ENCODE data around the gene ZFP90.

The ZFP90 gene

GRCh38 chr16:68499006-68499405 lies 40.1 kb upstream of the ZFP90 start:
- DNase-seq (ENCODE audit: insufficient read length, low spot score): no peak
- TF ChIP-seq SPI1 (IDR thresholded peaks at IDR 0.05; ENCODE audit: low read depth, low read length) (no peak), POLR2AphosphoS5 (IDR thresholded peaks at IDR 0.05; ENCODE audit: low read depth, low read length) (no peak), PAX5 (IDR thresholded peaks at IDR 0.05; ENCODE audit: insufficient read depth, low read length, severe bottlenecking) (no peak), POU2F2 (IDR thresholded peaks at IDR 0.05; ENCODE audit: low read depth, low read length) (no peak), POLR2A (IDR thresholded peaks at IDR 0.05; ENCODE audit: low read depth, low read length) (no peak), TAF1 (IDR thresholded peaks at IDR 0.05; ENCODE audit: low read depth, low read length) (no peak)
- FAIRE-seq: no peak

- FAIRE-seq: no peak
- TF ChIP-seq TAF1 (IDR thresholded peaks at IDR 0.05; ENCODE audit: low read depth, low read length): no peak
- TF ChIP-seq PAX5 (IDR thresholded peaks at IDR 0.05; ENCODE audit: insufficient read depth, low read length, severe bottlenecking): no peak
- TF ChIP-seq SPI1 (IDR thresholded peaks at IDR 0.05; ENCODE audit: low read depth, low read length): no peak
- no peak for TF ChIP-seq POLR2A (IDR thresholded peaks at IDR 0.05; ENCODE audit: low read depth, low read length)
- no peak for TF ChIP-seq POLR2AphosphoS5 (IDR thresholded peaks at IDR 0.05; ENCODE audit: low read depth, low read length)
- no peak for TF ChIP-seq POU2F2 (IDR thresholded peaks at IDR 0.05; ENCODE audit: low read depth, low read length)
- no peak for DNase-seq (ENCODE audit: insufficient read length, low spot score)
Measured at GRCh38 chr16:68503334-68503733, 35.8 kb upstream of the ZFP90 start.

GRCh38 chr16:68504066-68504465 lies 35.0 kb upstream of the ZFP90 start:
- DNase-seq (ENCODE audit: insufficient read length, low spot score): no peak
- no peak for FAIRE-seq
- TF ChIP-seq PAX5 (IDR thresholded peaks at IDR 0.05; ENCODE audit: insufficient read depth, low read length, severe bottlenecking) (no peak), POLR2AphosphoS5 (IDR thresholded peaks at IDR 0.05; ENCODE audit: low read depth, low read length) (no peak), SPI1 (IDR thresholded peaks at IDR 0.05; ENCODE audit: low read depth, low read length) (no peak), TAF1 (IDR thresholded peaks at IDR 0.05; ENCODE audit: low read depth, low read length) (no peak)

- DNase-seq (ENCODE audit: insufficient read length, low spot score): no peak
- no peak for TF ChIP-seq POLR2A (IDR thresholded peaks at IDR 0.05; ENCODE audit: low read depth, low read length)
- TF ChIP-seq POLR2AphosphoS5 (IDR thresholded peaks at IDR 0.05; ENCODE audit: low read depth, low read length): no peak
- no peak for TF ChIP-seq SPI1 (IDR thresholded peaks at IDR 0.05; ENCODE audit: low read depth, low read length)
- no peak for TF ChIP-seq PAX5 (IDR thresholded peaks at IDR 0.05; ENCODE audit: insufficient read depth, low read length, severe bottlenecking)
- no peak for TF ChIP-seq TAF1 (IDR thresholded peaks at IDR 0.05; ENCODE audit: low read depth, low read length)
- no peak for TF ChIP-seq POU2F2 (IDR thresholded peaks at IDR 0.05; ENCODE audit: low read depth, low read length)
- no peak for FAIRE-seq
Measured at GRCh38 chr16:68506331-68507053, 32.6 kb upstream of the ZFP90 start.

GRCh38 chr16:68508013-68508412 lies 31.1 kb upstream of the ZFP90 start:
- no peak for TF ChIP-seq TAF1 (IDR thresholded peaks at IDR 0.05; ENCODE audit: low read depth, low read length)
- TF ChIP-seq POLR2AphosphoS5 (IDR thresholded peaks at IDR 0.05; ENCODE audit: low read depth, low read length): no peak
- FAIRE-seq: no peak
- DNase-seq (ENCODE audit: insufficient read length, low spot score): no peak

GRCh38 chr16:68508641-68509240 lies 30.4 kb upstream of the ZFP90 start:
- no peak for TF ChIP-seq POU2F2 (IDR thresholded peaks at IDR 0.05; ENCODE audit: low read depth, low read length)
- FAIRE-seq: no peak
- DNase-seq (ENCODE audit: insufficient read length, low spot score): no peak

GRCh38 chr16:68509381-68509780 lies 29.7 kb upstream of the ZFP90 start:
- no peak for DNase-seq (ENCODE audit: insufficient read length, low spot score)
- no peak for FAIRE-seq
- no peak for TF ChIP-seq POLR2A (IDR thresholded peaks at IDR 0.05; ENCODE audit: low read depth, low read length)
- no peak for TF ChIP-seq POU2F2 (IDR thresholded peaks at IDR 0.05; ENCODE audit: low read depth, low read length)
- no peak for TF ChIP-seq PAX5 (IDR thresholded peaks at IDR 0.05; ENCODE audit: insufficient read depth, low read length, severe bottlenecking)
- no peak for TF ChIP-seq SPI1 (IDR thresholded peaks at IDR 0.05; ENCODE audit: low read depth, low read length)
- no peak for TF ChIP-seq TAF1 (IDR thresholded peaks at IDR 0.05; ENCODE audit: low read depth, low read length)
- TF ChIP-seq POLR2AphosphoS5 (IDR thresholded peaks at IDR 0.05; ENCODE audit: low read depth, low read length): no peak

GRCh38 chr16:68510775-68511174 lies 28.3 kb upstream of the ZFP90 start:
- peak; percentile 5 for FAIRE-seq

GRCh38 chr16:68512183-68512582 lies 26.9 kb upstream of the ZFP90 start:
- FAIRE-seq: no peak
- no peak for DNase-seq (ENCODE audit: insufficient read length, low spot score)

More at GRCh38 chr16:68510775-68511174, 28.3 kb upstream of the ZFP90 start:
- no peak for TF ChIP-seq PAX5 (IDR thresholded peaks at IDR 0.05; ENCODE audit: insufficient read depth, low read length, severe bottlenecking)
- no peak for TF ChIP-seq TAF1 (IDR thresholded peaks at IDR 0.05; ENCODE audit: low read depth, low read length)
- TF ChIP-seq POLR2AphosphoS5 (IDR thresholded peaks at IDR 0.05; ENCODE audit: low read depth, low read length): no peak
- no peak for TF ChIP-seq POLR2A (IDR thresholded peaks at IDR 0.05; ENCODE audit: low read depth, low read length)
- TF ChIP-seq SPI1 (IDR thresholded peaks at IDR 0.05; ENCODE audit: low read depth, low read length): no peak
- no peak for TF ChIP-seq POU2F2 (IDR thresholded peaks at IDR 0.05; ENCODE audit: low read depth, low read length)
- DNase-seq (ENCODE audit: insufficient read length, low spot score): no peak

GRCh38 chr16:68512742-68513141 lies 26.3 kb upstream of the ZFP90 start:
- no peak for DNase-seq (ENCODE audit: insufficient read length, low spot score)
- FAIRE-seq: no peak
- no peak for TF ChIP-seq SPI1 (IDR thresholded peaks at IDR 0.05; ENCODE audit: low read depth, low read length)
- TF ChIP-seq POLR2AphosphoS5 (IDR thresholded peaks at IDR 0.05; ENCODE audit: low read depth, low read length): no peak
- no peak for TF ChIP-seq PAX5 (IDR thresholded peaks at IDR 0.05; ENCODE audit: insufficient read depth, low read length, severe bottlenecking)
- TF ChIP-seq TAF1 (IDR thresholded peaks at IDR 0.05; ENCODE audit: low read depth, low read length): no peak
- no peak for TF ChIP-seq POLR2A (IDR thresholded peaks at IDR 0.05; ENCODE audit: low read depth, low read length)
- TF ChIP-seq POU2F2 (IDR thresholded peaks at IDR 0.05; ENCODE audit: low read depth, low read length): no peak

More at GRCh38 chr16:68512183-68512582, 26.9 kb upstream of the ZFP90 start:
- TF ChIP-seq PAX5 (IDR thresholded peaks at IDR 0.05; ENCODE audit: insufficient read depth, low read length, severe bottlenecking): no peak
- TF ChIP-seq POLR2A (IDR thresholded peaks at IDR 0.05; ENCODE audit: low read depth, low read length): no peak
- TF ChIP-seq POU2F2 (IDR thresholded peaks at IDR 0.05; ENCODE audit: low read depth, low read length): no peak
- no peak for TF ChIP-seq POLR2AphosphoS5 (IDR thresholded peaks at IDR 0.05; ENCODE audit: low read depth, low read length)
- no peak for TF ChIP-seq SPI1 (IDR thresholded peaks at IDR 0.05; ENCODE audit: low read depth, low read length)
- no peak for TF ChIP-seq TAF1 (IDR thresholded peaks at IDR 0.05; ENCODE audit: low read depth, low read length)

Measured in GM12891 (cell line).